ENCODE measurements around the gene AQP6. TPM values are rescaled to one million over a fixed set of nuclear protein-coding genes. Genes with fewer than 3 reads are reported as not detected.
A peak's percentile ranks its signal among the peaks of the same experiment; 100 is the strongest.

Gene AQP6
- total RNA-seq, 1 experiment from 2014 or later, result 0.31 TPM

DNA sequence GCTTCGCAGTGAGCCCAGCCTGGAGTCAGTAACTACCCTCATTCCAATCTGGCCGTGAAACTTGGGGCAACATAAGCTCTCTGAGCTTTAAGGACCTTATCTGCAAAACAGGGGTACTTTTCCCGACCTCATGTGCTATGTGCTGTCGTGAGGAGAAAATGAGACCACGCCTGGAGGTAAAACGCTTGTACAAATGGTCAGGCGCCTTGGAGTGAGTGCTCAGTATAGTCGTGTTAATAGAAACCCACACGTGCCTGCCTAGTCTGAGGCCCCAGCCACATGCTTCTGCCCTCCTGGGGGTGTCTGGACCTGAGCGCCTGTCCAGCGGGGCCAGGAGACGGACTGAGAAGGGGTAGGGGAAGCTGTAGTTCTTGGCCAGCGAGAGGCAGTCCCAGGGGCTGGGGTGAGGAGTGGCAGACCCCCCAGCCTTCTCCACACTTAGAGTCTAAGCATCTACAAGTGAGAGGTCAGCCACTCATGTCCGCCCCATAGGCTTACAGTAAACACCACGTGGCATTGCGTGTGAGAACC is 6.2 kb upstream of the AQP6 start:
- H3K27ac ChIP-seq (ENCODE audit: low read length), result peak overlapping the region; percentile 71
- no TSS peak for BruUV-seq (replicated peaks)
- TF ChIP-seq, protein P1, sequence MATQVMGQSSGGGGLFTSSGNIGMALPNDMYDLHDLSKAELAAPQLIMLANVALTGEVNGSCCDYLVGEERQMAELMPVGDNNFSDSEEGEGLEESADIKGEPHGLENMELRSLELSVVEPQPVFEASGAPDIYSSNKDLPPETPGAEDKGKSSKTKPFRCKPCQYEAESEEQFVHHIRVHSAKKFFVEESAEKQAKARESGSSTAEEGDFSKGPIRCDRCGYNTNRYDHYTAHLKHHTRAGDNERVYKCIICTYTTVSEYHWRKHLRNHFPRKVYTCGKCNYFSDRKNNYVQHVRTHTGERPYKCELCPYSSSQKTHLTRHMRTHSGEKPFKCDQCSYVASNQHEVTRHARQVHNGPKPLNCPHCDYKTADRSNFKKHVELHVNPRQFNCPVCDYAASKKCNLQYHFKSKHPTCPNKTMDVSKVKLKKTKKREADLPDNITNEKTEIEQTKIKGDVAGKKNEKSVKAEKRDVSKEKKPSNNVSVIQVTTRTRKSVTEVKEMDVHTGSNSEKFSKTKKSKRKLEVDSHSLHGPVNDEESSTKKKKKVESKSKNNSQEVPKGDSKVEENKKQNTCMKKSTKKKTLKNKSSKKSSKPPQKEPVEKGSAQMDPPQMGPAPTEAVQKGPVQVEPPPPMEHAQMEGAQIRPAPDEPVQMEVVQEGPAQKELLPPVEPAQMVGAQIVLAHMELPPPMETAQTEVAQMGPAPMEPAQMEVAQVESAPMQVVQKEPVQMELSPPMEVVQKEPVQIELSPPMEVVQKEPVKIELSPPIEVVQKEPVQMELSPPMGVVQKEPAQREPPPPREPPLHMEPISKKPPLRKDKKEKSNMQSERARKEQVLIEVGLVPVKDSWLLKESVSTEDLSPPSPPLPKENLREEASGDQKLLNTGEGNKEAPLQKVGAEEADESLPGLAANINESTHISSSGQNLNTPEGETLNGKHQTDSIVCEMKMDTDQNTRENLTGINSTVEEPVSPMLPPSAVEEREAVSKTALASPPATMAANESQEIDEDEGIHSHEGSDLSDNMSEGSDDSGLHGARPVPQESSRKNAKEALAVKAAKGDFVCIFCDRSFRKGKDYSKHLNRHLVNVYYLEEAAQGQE (IDR thresholded peaks at IDR 0.05; ENCODE audit: insufficient read depth in 1 of 2, low read depth in 2 of 2, low read length in 1 of 2), result no peak
- TF ChIP-seq, protein P2, sequence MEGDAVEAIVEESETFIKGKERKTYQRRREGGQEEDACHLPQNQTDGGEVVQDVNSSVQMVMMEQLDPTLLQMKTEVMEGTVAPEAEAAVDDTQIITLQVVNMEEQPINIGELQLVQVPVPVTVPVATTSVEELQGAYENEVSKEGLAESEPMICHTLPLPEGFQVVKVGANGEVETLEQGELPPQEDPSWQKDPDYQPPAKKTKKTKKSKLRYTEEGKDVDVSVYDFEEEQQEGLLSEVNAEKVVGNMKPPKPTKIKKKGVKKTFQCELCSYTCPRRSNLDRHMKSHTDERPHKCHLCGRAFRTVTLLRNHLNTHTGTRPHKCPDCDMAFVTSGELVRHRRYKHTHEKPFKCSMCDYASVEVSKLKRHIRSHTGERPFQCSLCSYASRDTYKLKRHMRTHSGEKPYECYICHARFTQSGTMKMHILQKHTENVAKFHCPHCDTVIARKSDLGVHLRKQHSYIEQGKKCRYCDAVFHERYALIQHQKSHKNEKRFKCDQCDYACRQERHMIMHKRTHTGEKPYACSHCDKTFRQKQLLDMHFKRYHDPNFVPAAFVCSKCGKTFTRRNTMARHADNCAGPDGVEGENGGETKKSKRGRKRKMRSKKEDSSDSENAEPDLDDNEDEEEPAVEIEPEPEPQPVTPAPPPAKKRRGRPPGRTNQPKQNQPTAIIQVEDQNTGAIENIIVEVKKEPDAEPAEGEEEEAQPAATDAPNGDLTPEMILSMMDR (IDR thresholded peaks at IDR 0.05), result no peak
- no peak for TF ChIP-seq POLR2AphosphoS5 (IDR thresholded peaks at IDR 0.05; ENCODE audit: low read depth, low read length)
- no peak for TF ChIP-seq SIN3A (IDR thresholded peaks at IDR 0.05; ENCODE audit: borderline replicate concordance, insufficient read depth, low read depth, low read length)
- TF ChIP-seq TCF7L2 (IDR thresholded peaks at IDR 0.05; ENCODE audit: low read depth, low read length), result no peak
- no peak overlapping the region; a peak in 1 of 4 replicates for H3K4me3 ChIP-seq (ENCODE audit: low read depth in 2 of 2, low read length in 2 of 2)
- H3K9me3 ChIP-seq (ENCODE audit: control insufficient read depth, insufficient read depth, low read depth, low read length), result no peaks in the 10 kb centered on the region
- intact Hi-C loops (cut with micrococcal nuclease; ENCODE audit: unreplicated experiment) (loop anchor here (1.0 to 5.0 kb wide), 2 partner anchors 91 to 104 kb away; partner anchors contain the start of gene ASIC1), in situ Hi-C loops (cut with HindIII; ENCODE audit: low pct_unique_long_range_greater_than_20kb, low sequenced_read_pairs) (no loop called here)
- CTCF ChIA-PET, result interaction anchor here (0.5 to 2.8 kb wide), 12 partner anchors 21 to 348 kb away, joined by 3 to 30 read pairs (median 6); partner anchors contain the start of genes COX14 and SMARCD1
- H3K27me3 ChIP-seq (ENCODE audit: control insufficient read depth, insufficient read depth, low read length), result no peaks in the 10 kb centered on the region
- DNase-seq (ENCODE audit: low read depth, low spot score) (no peak), ATAC-seq (peak; percentile 32)
- POLR2A ChIA-PET, result no interaction called here
- H3K4me1 ChIP-seq (ENCODE audit: control insufficient read depth, insufficient read depth, low read length), result peaks cover 19% of the 10 kb centered on the region
- no peaks in the 10 kb centered on the region for H3K36me3 ChIP-seq (ENCODE audit: control insufficient read depth, insufficient read depth, low read length)

DNA sequence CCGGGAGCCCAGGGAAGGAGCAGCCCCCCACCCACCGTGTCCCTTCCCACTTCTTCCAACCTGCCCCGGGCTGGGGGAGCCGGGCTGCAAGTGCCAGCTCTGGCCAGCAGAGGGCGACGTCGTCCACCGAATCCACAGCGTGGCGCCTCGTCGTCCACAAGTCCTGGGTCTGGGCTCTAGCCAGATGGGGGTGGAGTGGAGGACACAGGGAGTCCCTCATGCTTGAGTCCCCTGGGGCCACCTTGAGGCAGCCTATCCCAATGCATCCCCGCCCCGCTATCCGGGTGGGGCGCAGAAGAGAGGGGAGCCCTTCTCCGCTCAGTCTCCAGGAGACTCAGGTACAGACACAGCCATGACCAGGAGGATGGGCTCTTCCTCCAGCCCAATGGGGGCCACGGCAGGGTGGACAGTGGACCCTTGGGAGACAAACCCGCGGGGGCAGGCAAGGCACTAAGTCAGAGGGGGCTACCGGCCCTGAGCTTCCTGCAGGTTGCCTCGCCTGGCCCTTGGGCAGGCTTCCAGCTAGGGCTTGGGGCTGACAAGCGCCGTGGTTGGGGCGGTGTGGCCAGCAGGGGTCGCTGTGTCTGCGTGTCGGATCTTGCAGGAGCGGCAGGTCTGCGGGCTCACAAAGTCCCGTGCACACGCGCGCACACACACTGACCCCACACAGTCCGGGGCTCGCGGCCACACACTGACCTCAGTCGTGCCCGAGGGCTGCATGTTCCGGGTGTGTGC is 5.5 kb upstream of the AQP6 start:
- H3K4me3 ChIP-seq (ENCODE audit: low read depth in 2 of 2, low read length in 2 of 2), result peak overlapping the region; percentile 33 to 64
- intact Hi-C loops (cut with micrococcal nuclease; ENCODE audit: unreplicated experiment) (loop anchor here (1.0 to 5.0 kb wide), 2 partner anchors 90 to 103 kb away; partner anchors contain the start of gene ASIC1), in situ Hi-C loops (cut with HindIII; ENCODE audit: low pct_unique_long_range_greater_than_20kb, low sequenced_read_pairs) (no loop called here)
- H3K9me3 ChIP-seq (ENCODE audit: control insufficient read depth, insufficient read depth, low read depth, low read length), result no peaks in the 10 kb centered on the region
- no peaks in the 10 kb centered on the region for H3K36me3 ChIP-seq (ENCODE audit: control insufficient read depth, insufficient read depth, low read length)
- H3K27ac ChIP-seq (ENCODE audit: low read length), result peak overlapping the region; percentile 71
- no TSS peak for BruUV-seq (replicated peaks)
- CTCF ChIA-PET, result interaction anchor here (0.5 to 2.8 kb wide), 15 partner anchors 22 to 347 kb away, joined by 3 to 30 read pairs (median 5); partner anchors contain the start of genes COX14 and SMARCD1
- H3K27me3 ChIP-seq (ENCODE audit: control insufficient read depth, insufficient read depth, low read length), result no peaks in the 10 kb centered on the region
- ATAC-seq (peak; percentile 84), DNase-seq (ENCODE audit: low read depth, low spot score) (peak; percentile 57)
- no peak for TF ChIP-seq SIN3A (IDR thresholded peaks at IDR 0.05; ENCODE audit: borderline replicate concordance, insufficient read depth, low read depth, low read length)
- TF ChIP-seq, protein P2 (IDR thresholded peaks at IDR 0.05), result peak; percentile 95
- H3K4me1 ChIP-seq (ENCODE audit: control insufficient read depth, insufficient read depth, low read length), result peaks cover 25% of the 10 kb centered on the region
- POLR2A ChIA-PET, result no interaction called here

Data from Panc1 (cell line).